K562 (cell line): ENCODE measurements around the gene NRG2. TPM values are rescaled to one million over a fixed set of nuclear protein-coding genes. Genes with fewer than 3 reads are reported as not detected.

ENCODE experiments used
- ATAC-seq: fragments of 200-7000 bp; cut with Tn5 transposase; 3 replicates; pipeline ENCODE4 v1.9.1; 2020; ENCODE audit warnings: moderate library complexity
- BruUV-seq: library from RNA; stranded (reverse); fragments of 400-500 nt; replicated peaks from 2 replicates; lab custom pipeline; 2021; lab: Mats Ljungman, UMichigan
- CTCF ChIA-PET: fragments of 300-600 bp; formaldehyde crosslinking; extraction: SDS; loops from one replicate; lab custom pipeline; 2021; ENCODE audit warnings: low intra/inter-chr PET ratio; lab: Yijun Ruan, JAX
- POLR2A ChIA-PET: fragments of 300-600, 350-650 bp; sonication (Branson Sonifier 250); formaldehyde crosslinking; extraction: SDS; loops from one replicate; lab custom pipeline; 2021; ENCODE audit warnings: antibody characterized with exemption, inconsistent platforms; lab: Yijun Ruan, JAX
- DNase-seq, 4 experiments: peaks; one replicate each; pipeline versions ENCODE4 v3.0.0 to v3.0.0-alpha.2; 2011 to 2018; ENCODE audit warnings: low spot score in 3 of 4, mixed read lengths in 3 of 4; ENCODE audit errors: extremely low read depth in 1 of 4
- FAIRE-seq: peaks from 2 replicates; lab custom pipeline; 2011; peaks lifted over from hg19 to GRCh38; lab: Jason Lieb, UNC
- H2AFZ ChIP-seq: 2 replicates; pipeline ENCODE4 v1.6.0; 2011; ENCODE audit warnings: low read depth, low read length, control low read depth, inconsistent platforms
- H3K27ac ChIP-seq: fragments of 200-600 bp; 3 replicates; pipeline ENCODE4 v1.8.0; 2011; ENCODE audit warnings: low read depth, mild to moderate bottlenecking, control low read depth, inconsistent platforms, low read length, moderate library complexity, mixed read lengths; ENCODE audit errors: extremely low read depth
- H3K27me3 ChIP-seq, 2 experiments: fragments of 300-600 bp in 1 of 2; 2 replicates in 1 of 2; 3 replicates in 1 of 2; pipeline versions ENCODE4 v1.6.0 to v1.8.0; 2011; ENCODE audit warnings: inconsistent platforms in 2 of 2, low read length in 2 of 2, mild to moderate bottlenecking in 1 of 2, mixed read lengths in 1 of 2, moderate library complexity in 1 of 2; ENCODE audit not compliant: control insufficient read depth in 2 of 2, insufficient read depth in 2 of 2
- H3K36me3 ChIP-seq: fragments of 300-600 bp; 3 replicates; pipeline ENCODE4 v1.8.0; 2011; ENCODE audit warnings: mild to moderate bottlenecking, low read length, inconsistent platforms; ENCODE audit not compliant: control insufficient read depth, insufficient read depth
- H3K4me1 ChIP-seq, 2 experiments: fragments of 200-600 bp in 1 of 2; replicated peaks in 1 of 2; 2 replicates in 1 of 2; 3 replicates in 1 of 2; pipeline versions ENCODE4 v1.5.1 to v1.8.0; 2011; ENCODE audit warnings: inconsistent platforms in 2 of 2, low read length in 2 of 2, mild to moderate bottlenecking in 1 of 2, mixed read lengths in 1 of 2, moderate library complexity in 1 of 2; ENCODE audit not compliant: control insufficient read depth in 2 of 2, insufficient read depth in 2 of 2
- H3K4me2 ChIP-seq: 2 replicates; pipeline ENCODE4 v1.6.1; 2011; ENCODE audit warnings: low read length, control low read depth, inconsistent platforms, mixed read lengths; ENCODE audit not compliant: insufficient read depth
- H3K4me3 ChIP-seq: fragments of 200-600 bp; sonication (generic), shearing (Covaris generic); 2 replicates; pipeline ENCODE4 v1.5.1; 2016; ENCODE audit warnings: control low read depth, inconsistent platforms
- H3K79me2 ChIP-seq: fragments of 200-600 bp; 3 replicates; pipeline ENCODE4 v1.8.0; 2011; ENCODE audit warnings: low read length, inconsistent platforms; ENCODE audit not compliant: control insufficient read depth, insufficient read depth
- H3K9ac ChIP-seq, 2 experiments: 2 replicates each; pipeline versions ENCODE4 v1.6.0 to v1.6.1; 2011; ENCODE audit warnings: low read depth in 2 of 2, low read length in 2 of 2, control low read depth in 1 of 2, inconsistent platforms in 1 of 2, mild to moderate bottlenecking in 1 of 2, mixed read lengths in 1 of 2; ENCODE audit not compliant: insufficient read depth in 1 of 2
- H3K9me1 ChIP-seq: one replicate; pipeline ENCODE4 v1.6.0; 2011; ENCODE audit warnings: inconsistent platforms, mild to moderate bottlenecking, low read length, moderate library complexity; ENCODE audit not compliant: control insufficient read depth, insufficient read depth
- H3K9me3 ChIP-seq: replicated peaks from 2 replicates; pipeline ENCODE4 v1.5.1; 2011; ENCODE audit warnings: low read depth, low read length, inconsistent platforms; ENCODE audit not compliant: control insufficient read depth, insufficient read depth
- H4K20me1 ChIP-seq: replicated peaks from 2 replicates; pipeline ENCODE4 v1.6.1; 2011; ENCODE audit warnings: low read length, inconsistent platforms, mixed read lengths; ENCODE audit not compliant: control insufficient read depth, insufficient read depth
- PRDM10 ChIP-seq: fragments of 450-650 bp; IDR thresholded peaks from 2 replicates; pipeline ENCODE4 v1.6.1; 2018; ENCODE audit not compliant: partially characterized antibody
- ZBTB5 ChIP-seq: fragments of 450-650 bp; IDR thresholded peaks from 2 replicates; pipeline ENCODE4 v1.6.1; 2017; ENCODE audit warnings: antibody characterized with exemption
- WGBS: fragments of 100-300 bp; shearing (Covaris generic); methylation state at CpG from one replicate; pipeline ENCODE4 v1.1.6; 2016; ENCODE audit warnings: low coverage, mixed read lengths; ENCODE audit not compliant: insufficient coverage; ENCODE audit errors: missing lambda C conversion rate; 5-methylcytosine and 5-hydroxymethylcytosine counted together
- in situ Hi-C: fragments of 300-500 bp; cut with MboI; formaldehyde crosslinking; loops from 4 replicates; pipeline ENCODE4 v1.15.0; 2018; ENCODE audit warnings: inconsistent platforms, mixed read lengths
- intact Hi-C: fragments of 100-400 bp; cut with micrococcal nuclease; formaldehyde crosslinking; loops from 2 replicates; pipeline ENCODE4 v1.14.2; 2022
- polyA plus RNA-seq, 8 experiments: library from polyadenylated mRNA; depleted of rRNA in 4 of 8; stranded (reverse) in 5 of 8; unstranded in 3 of 8; fragments of >200 nt; fragmentation: Nextera tagmentation in 2 of 8; fragmentation: Illumina TruSeq in 1 of 8; extraction: Ambion mirVana in 2 of 8; extraction: Trizol in 1 of 8; gene quantifications; 2 replicates each; pipeline versions ENCODE4 v1.2.1 to v1.2.3, GENCODE V29; 2011 to 2014; ENCODE audit warnings: inconsistent platforms in 1 of 8, missing spikeins in 1 of 8
- total RNA-seq, 7 experiments: library from RNA; depleted of rRNA in 6 of 7; stranded (reverse); fragments of >200 nt in 6 of 7; fragmentation: Illumina TruSeq in 2 of 7; extraction: Trizol in 2 of 7; gene quantifications; 2 replicates each; pipeline versions ENCODE4 v1.2.1 to v1.2.3, GENCODE V29; 2011 to 2021; ENCODE audit warnings: low replicate concordance in 1 of 7

The NRG2 gene
- total and polyA plus RNA-seq, 9 of the 15 experiments (the other 6 are each of a cell fraction or from before 2014, with no cell fraction given) = not detected

DNA sequence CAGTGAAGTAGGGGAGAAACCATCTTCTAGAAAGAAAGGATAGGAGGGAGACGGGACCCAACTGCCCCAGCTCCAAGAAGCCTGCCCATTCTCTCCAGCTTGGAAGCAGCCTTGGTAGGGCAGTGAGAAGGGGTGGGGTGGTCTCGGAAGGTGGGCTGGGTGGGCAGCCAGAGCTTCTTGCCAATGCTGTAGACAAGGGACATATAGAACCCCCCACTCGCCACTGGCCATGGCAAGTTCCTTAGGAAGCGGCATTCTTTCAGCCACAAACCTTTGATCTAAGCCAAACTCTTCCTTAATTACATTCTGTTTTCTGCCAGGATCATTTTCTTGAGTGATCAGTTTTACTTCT, 157.3 kb downstream of the NRG2 start:
- Histone ChIP-seq H3K4me2 (no peak overlapping the region), H3K79me2 (no peaks in the 10 kb centered on the region), H3K27ac (no peak overlapping the region), H3K9ac (no peak overlapping the region), H3K4me3 (no peak overlapping the region), H3K9me3 (no peaks in the 10 kb centered on the region), H4K20me1 (no peaks in the 10 kb centered on the region), H3K36me3 (no peaks in the 10 kb centered on the region), H3K27me3 (peaks cover 4 to 51% of the 10 kb centered on the region in 2 experiments; a peak in 2 of 5 replicates), H2AFZ (no peak overlapping the region), H3K4me1 (peaks cover 0 to 2% of the 10 kb centered on the region in 2 experiments; a peak in 4 of 5 replicates), H3K9me1 (no peaks in the 10 kb centered on the region)
- TF ChIP-seq ZBTB5 (no peak), PRDM10 (peak; percentile 79)
- intact Hi-C loops = no loop called here
- in situ Hi-C loops = no loop called here
- FAIRE-seq (no peak), ATAC-seq (no peak), DNase-seq (no peak)
- POLR2A ChIA-PET = interaction anchor here (0.5 kb wide), 1 partner anchor 760 kb away, joined by 3 read pairs; no protein-coding TSS in a partner anchor
- BruUV-seq = no TSS peak
- WGBS = 5% methylated on average over 4 of the region's 4 CpGs
- CTCF ChIA-PET = no interaction called here
